Mesendoderm (in vitro differentiated cells): ENCODE results near the gene NAP1L4.

Experiments used
- DNase-seq: peaks from one replicate; pipeline ENCODE4 v3.0.0; 2013
- H2AK5ac ChIP-seq: 2 replicates; pipeline ENCODE4 v1.6.1; 2013; ENCODE audit warnings: low read length, inconsistent platforms
- H2BK120ac ChIP-seq: 2 replicates; pipeline ENCODE4 v1.6.1; 2013; ENCODE audit warnings: low read depth, mild to moderate bottlenecking, low read length, moderate library complexity, mixed read lengths
- H2BK15ac ChIP-seq: replicated peaks from 2 replicates; pipeline ENCODE4 v1.6.1; 2013; ENCODE audit warnings: low read depth, mild to moderate bottlenecking, moderate library complexity
- H2BK5ac ChIP-seq: 2 replicates; pipeline ENCODE4 v1.6.1; 2013; ENCODE audit warnings: low read length, inconsistent platforms
- H3K18ac ChIP-seq: 2 replicates; pipeline ENCODE4 v1.6.1; 2013; ENCODE audit warnings: mild to moderate bottlenecking, low read length, mixed read lengths
- H3K23ac ChIP-seq: one replicate; pipeline ENCODE4 v1.6.1; 2013; ENCODE audit warnings: low read length
- H3K27ac ChIP-seq: 2 replicates; pipeline ENCODE4 v1.5.1; 2013; ENCODE audit warnings: low read depth, mild to moderate bottlenecking, inconsistent platforms, low read length, moderate library complexity
- H3K27me3 ChIP-seq: 2 replicates; pipeline ENCODE4 v1.6.1; 2013; ENCODE audit warnings: low read length, control low read depth, mild to moderate bottlenecking, inconsistent platforms; ENCODE audit not compliant: insufficient read depth, poor library complexity
- H3K36me3 ChIP-seq: 2 replicates; pipeline ENCODE4 v1.6.1; 2013; ENCODE audit warnings: low read length, inconsistent platforms; ENCODE audit not compliant: control insufficient read depth, insufficient read depth
- H3K4ac ChIP-seq: one replicate; pipeline ENCODE4 v1.6.1; 2013; ENCODE audit warnings: low read depth, mild to moderate bottlenecking, low read length, moderate library complexity
- H3K4me1 ChIP-seq: 2 replicates; pipeline ENCODE4 v1.6.1; 2013; ENCODE audit warnings: low read depth, low read length, inconsistent platforms; ENCODE audit not compliant: control insufficient read depth
- H3K4me2 ChIP-seq: 2 replicates; pipeline ENCODE4 v1.6.1; 2013; ENCODE audit warnings: low read length
- H3K4me3 ChIP-seq: 2 replicates; pipeline ENCODE4 v1.5.1; 2013; ENCODE audit warnings: mild to moderate bottlenecking, low read length
- H3K56ac ChIP-seq: one replicate; pipeline ENCODE4 v1.6.1; 2013; ENCODE audit warnings: low read length
- H3K79me1 ChIP-seq: 2 replicates; pipeline ENCODE4 v1.6.1; 2013; ENCODE audit warnings: low read length, inconsistent platforms
- H3K79me2 ChIP-seq: 2 replicates; pipeline ENCODE4 v1.6.1; 2013; ENCODE audit warnings: mild to moderate bottlenecking, low read length; ENCODE audit not compliant: control insufficient read depth, insufficient read depth
- H3K9ac ChIP-seq: 2 replicates; pipeline ENCODE4 v1.6.1; 2013; ENCODE audit warnings: low read length, inconsistent platforms
- H4K5ac ChIP-seq: one replicate; pipeline ENCODE4 v1.6.1; 2013; ENCODE audit warnings: low read length
- H4K8ac ChIP-seq: one replicate; pipeline ENCODE4 v1.6.1; 2013; ENCODE audit warnings: low read depth, mild to moderate bottlenecking, control low read depth, low read length, moderate library complexity
- WGBS: extraction: QIAGEN DNeasy Blood & Tissue Kit; methylation state at CpG from one replicate; pipeline ENCODE4 v1.1.7; 2013; ENCODE audit warnings: low lambda C conversion rate, missing lambda C conversion rate; ENCODE audit not compliant: insufficient coverage; ENCODE audit errors: extremely low coverage; 5-methylcytosine and 5-hydroxymethylcytosine counted together

The NAP1L4 gene

DNA sequence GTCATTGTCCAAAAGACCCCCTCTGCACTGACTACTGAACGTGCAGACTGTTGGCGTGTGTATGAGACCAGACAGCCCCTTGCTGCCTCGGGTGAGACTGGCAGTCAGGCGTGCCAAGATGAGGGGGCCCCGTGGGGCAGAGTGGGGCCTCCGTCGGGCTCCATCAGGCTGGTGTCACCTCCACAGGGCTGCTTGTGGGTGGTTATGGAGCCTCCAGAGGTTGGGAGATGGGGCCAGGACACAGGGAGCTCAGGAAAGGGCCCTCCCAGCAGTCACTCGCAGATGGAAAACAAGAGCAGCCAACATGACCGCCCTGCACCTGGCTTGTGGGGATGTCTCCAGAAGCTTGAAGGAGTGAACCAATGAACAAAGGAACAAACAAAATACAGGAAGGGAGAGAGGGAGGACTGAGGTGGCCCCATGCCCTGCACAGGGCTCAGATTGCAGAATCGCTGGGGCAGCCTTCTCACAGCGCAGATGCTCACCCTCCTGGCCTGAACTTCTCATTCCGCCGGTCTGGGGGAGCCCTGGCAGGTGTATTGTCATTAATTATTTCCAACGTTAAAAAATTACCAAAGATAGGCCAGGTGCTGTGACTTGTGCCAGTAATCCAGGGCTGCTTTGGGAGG, 57.4 kb downstream of the NAP1L4 start:
- H2BK120ac ChIP-seq: no peak overlapping the region
- H3K56ac ChIP-seq: no peak overlapping the region
- H2AK5ac ChIP-seq: no peak overlapping the region
- H3K4ac ChIP-seq: no peak overlapping the region
- no peak overlapping the region for H3K4me3 ChIP-seq
- peaks cover 2% of the 10 kb centered on the region for H3K4me1 ChIP-seq
- H2BK5ac ChIP-seq: no peak overlapping the region
- H2BK15ac ChIP-seq: no peak overlapping the region
- no peak overlapping the region for H4K8ac ChIP-seq
- no peak overlapping the region for H3K18ac ChIP-seq
- no peak for DNase-seq
- no peak overlapping the region for H3K9ac ChIP-seq
- no peak overlapping the region for H3K23ac ChIP-seq
- no peak overlapping the region for H3K27ac ChIP-seq
- H4K5ac ChIP-seq: no peak overlapping the region
- no peaks in the 10 kb centered on the region for H3K79me2 ChIP-seq
- H3K79me1 ChIP-seq: no peaks in the 10 kb centered on the region
- no peaks in the 10 kb centered on the region for H3K27me3 ChIP-seq
- H3K4me2 ChIP-seq: no peak overlapping the region
- no peaks in the 10 kb centered on the region for H3K36me3 ChIP-seq
- no CpG with 5 or more reads among the region's 14 CpGs for WGBS

DNA sequence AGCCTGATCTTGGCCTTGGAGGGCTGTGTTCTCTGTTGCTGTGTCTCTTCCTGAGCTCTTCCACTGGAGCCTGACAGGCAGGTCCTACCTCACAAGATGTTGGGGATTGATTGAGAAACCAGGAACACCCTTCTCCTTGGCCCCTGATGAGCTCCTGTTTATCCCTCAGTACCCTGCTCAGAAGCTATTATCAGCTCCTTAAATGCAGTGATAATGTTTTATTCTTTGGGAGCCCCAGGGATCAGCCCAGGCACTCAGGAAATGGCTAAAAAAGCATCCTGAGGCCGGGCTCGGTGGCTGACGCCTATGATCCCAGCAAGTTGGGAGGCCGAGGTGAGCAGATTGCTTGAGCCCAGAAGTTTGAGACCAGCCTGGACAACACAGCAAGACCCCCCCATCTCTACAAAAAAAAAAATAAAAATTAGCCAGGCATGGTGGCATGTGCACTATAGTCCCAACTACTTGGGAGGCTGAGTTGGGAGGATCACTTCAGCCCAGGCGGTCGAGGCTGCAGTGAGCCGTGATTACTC, 58.0 kb downstream of the NAP1L4 start:
- H3K4ac ChIP-seq: no peak overlapping the region
- WGBS: no CpG with 5 or more reads among the region's 7 CpGs
- no peak overlapping the region for H4K8ac ChIP-seq
- H3K4me3 ChIP-seq: no peak overlapping the region
- H3K27me3 ChIP-seq: peaks cover under 1% of the 10 kb centered on the region
- H3K36me3 ChIP-seq: no peaks in the 10 kb centered on the region
- no peak overlapping the region for H3K56ac ChIP-seq
- no peak overlapping the region for H2BK15ac ChIP-seq
- H2AK5ac ChIP-seq: no peak overlapping the region
- no peak overlapping the region for H3K23ac ChIP-seq
- H3K18ac ChIP-seq: no peak overlapping the region
- H2BK5ac ChIP-seq: no peak overlapping the region
- DNase-seq: peak; percentile 54
- H3K79me1 ChIP-seq: no peaks in the 10 kb centered on the region
- no peak overlapping the region for H3K4me2 ChIP-seq
- no peak overlapping the region for H2BK120ac ChIP-seq
- peaks cover 2% of the 10 kb centered on the region for H3K4me1 ChIP-seq
- H3K27ac ChIP-seq: no peak overlapping the region
- no peak overlapping the region for H3K9ac ChIP-seq
- no peaks in the 10 kb centered on the region for H3K79me2 ChIP-seq
- no peak overlapping the region for H4K5ac ChIP-seq

- WGBS: no CpG with 5 or more reads among the region's 12 CpGs
- H3K4me1 ChIP-seq: peaks cover 2% of the 10 kb centered on the region
- peaks cover 2% of the 10 kb centered on the region for H3K27me3 ChIP-seq
- no peak overlapping the region for H3K4me2 ChIP-seq
- H3K79me1 ChIP-seq: no peaks in the 10 kb centered on the region
- H3K18ac ChIP-seq: no peak overlapping the region
- no peak overlapping the region for H3K27ac ChIP-seq
- no peaks in the 10 kb centered on the region for H3K36me3 ChIP-seq
- no peak overlapping the region for H2BK120ac ChIP-seq
- no peak overlapping the region for H2BK5ac ChIP-seq
- no peak overlapping the region for H3K23ac ChIP-seq
- H4K8ac ChIP-seq: no peak overlapping the region
- no peak overlapping the region for H2AK5ac ChIP-seq
- no peaks in the 10 kb centered on the region for H3K79me2 ChIP-seq
- no peak overlapping the region for H3K4me3 ChIP-seq
- no peak overlapping the region for H3K4ac ChIP-seq
- H4K5ac ChIP-seq: no peak overlapping the region
- no peak overlapping the region for H3K56ac ChIP-seq
- DNase-seq: peak; percentile 81
- H2BK15ac ChIP-seq: no peak overlapping the region
- no peak overlapping the region for H3K9ac ChIP-seq
Measured at GRCh38 chr11:2933375-2934020, 58.6 kb downstream of the NAP1L4 start.

- H3K4me2 ChIP-seq: no peak overlapping the region
- WGBS: no CpG with 5 or more reads among the region's 15 CpGs
- no peak overlapping the region for H2BK120ac ChIP-seq
- H2AK5ac ChIP-seq: no peak overlapping the region
- H3K23ac ChIP-seq: no peak overlapping the region
- no peak overlapping the region for H3K27ac ChIP-seq
- H4K5ac ChIP-seq: no peak overlapping the region
- H3K36me3 ChIP-seq: no peaks in the 10 kb centered on the region
- peaks cover 6% of the 10 kb centered on the region for H3K27me3 ChIP-seq
- peaks cover 2% of the 10 kb centered on the region for H3K4me1 ChIP-seq
- no peak overlapping the region for H3K18ac ChIP-seq
- H2BK15ac ChIP-seq: no peak overlapping the region
- no peak overlapping the region for H3K9ac ChIP-seq
- no peak overlapping the region for H3K4ac ChIP-seq
- no peaks in the 10 kb centered on the region for H3K79me2 ChIP-seq
- no peak overlapping the region for H3K56ac ChIP-seq
- no peak overlapping the region for H3K4me3 ChIP-seq
- no peak for DNase-seq
- no peak overlapping the region for H4K8ac ChIP-seq
- no peak overlapping the region for H2BK5ac ChIP-seq
- no peaks in the 10 kb centered on the region for H3K79me1 ChIP-seq
Measured at GRCh38 chr11:2932850-2933251, 59.3 kb downstream of the NAP1L4 start.

DNA sequence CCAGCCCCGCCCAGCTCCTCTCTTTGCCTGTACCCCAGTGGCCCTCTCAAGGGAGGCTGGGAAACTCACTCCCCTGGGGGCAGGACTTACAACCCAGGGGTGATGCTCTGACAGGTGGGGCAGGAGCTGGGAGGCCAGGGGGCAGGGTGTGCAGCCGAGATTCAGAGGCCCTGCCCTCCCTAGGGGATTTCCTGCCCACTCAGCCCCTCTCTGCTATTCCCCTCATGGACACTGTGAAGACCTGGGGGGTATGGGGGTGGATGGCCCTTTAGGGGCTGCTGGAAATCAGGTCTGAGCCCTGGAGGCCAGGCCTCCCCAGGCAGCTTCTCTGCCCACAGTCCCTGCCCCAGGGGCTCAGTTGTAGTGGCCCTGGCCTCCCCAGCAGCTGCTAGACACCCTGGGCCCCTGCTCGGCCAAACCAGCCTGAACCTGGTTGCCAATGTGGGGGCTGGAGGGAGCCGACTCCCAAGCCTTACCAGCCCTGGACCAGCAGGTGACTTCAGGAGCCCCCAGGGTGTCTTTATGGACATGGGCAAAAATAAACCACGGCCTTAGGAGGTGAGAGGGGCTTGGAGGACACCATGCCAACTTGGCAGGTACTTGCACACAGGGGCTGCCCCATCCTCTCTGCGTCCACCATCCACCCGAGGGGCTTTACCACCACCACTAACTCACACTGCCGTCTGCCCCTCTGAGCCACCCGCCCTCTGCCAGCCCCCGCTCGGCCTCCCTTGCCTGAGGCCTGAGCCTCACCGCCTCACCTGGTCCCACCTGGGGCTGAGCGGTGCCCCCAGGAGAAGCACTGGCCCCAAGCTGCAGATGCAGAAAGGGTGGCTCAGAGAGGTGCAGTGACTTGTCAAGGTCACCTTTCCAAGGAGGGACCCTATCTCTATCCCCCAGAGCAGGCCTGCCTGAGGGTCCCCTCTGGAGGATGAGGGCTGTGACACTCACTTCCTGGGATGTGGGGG, 60.1 kb downstream of the NAP1L4 start:
- Histone ChIP-seq H3K27me3 (peaks cover 6% of the 10 kb centered on the region), H2BK5ac (no peak overlapping the region)
- no CpG with 5 or more reads among the region's 13 CpGs for WGBS

More for the DNA sequence above, 60.1 kb downstream of the NAP1L4 start:
- Histone ChIP-seq H3K4ac (no peak overlapping the region), H2BK15ac (no peak overlapping the region), H3K79me2 (no peaks in the 10 kb centered on the region), H3K79me1 (no peaks in the 10 kb centered on the region), H3K36me3 (no peaks in the 10 kb centered on the region), H3K4me1 (peaks cover 2% of the 10 kb centered on the region), H3K4me2 (no peak overlapping the region), H3K9ac (no peak overlapping the region), H3K23ac (no peak overlapping the region), H3K56ac (no peak overlapping the region), H3K18ac (no peak overlapping the region), H3K27ac (no peak overlapping the region), H2AK5ac (no peak overlapping the region), H2BK120ac (no peak overlapping the region), H4K8ac (no peak overlapping the region), H4K5ac (no peak overlapping the region), H3K4me3 (no peak overlapping the region)
- no peak for DNase-seq
